Spleen (tissue), 7 donors: Measurements from ENCODE around the gene NEDD4L.

ENCODE experiments used
- POLR2A ChIP-seq, 3 donors: fragments of 450-650 bp; IDR thresholded peaks; one replicate each; pipeline ENCODE4 v1.5.1; 2017; ENCODE audit warnings: antibody characterized with exemption in 3 of 3, mild to moderate bottlenecking in 1 of 3
- TF ChIP-seq, protein P1 (sequence below), 11 experiments: fragments of 200-600 bp in 7 of 11; fragments of 450-650 bp in 4 of 11; sonication (generic) in 4 of 11; IDR thresholded peaks in 8 of 11; conservative IDR thresholded peaks in 3 of 11; 1 replicate in 7 of 11; 2 replicates in 4 of 11; pipeline versions ENCODE4 v1.4.0 to v1.8.0; 2016 to 2021; ENCODE audit warnings: antibody characterized with exemption in 11 of 11, inconsistent platforms in 4 of 11, mild to moderate bottlenecking in 1 of 11
- donor health status: DM: no; HTN: no; CAD: no; lungs with moderate emphysema.
- donor health status: DM: no; HTN: no; CAD: no.
- donor health status: DM: no; HTN: no; CAD: no.

DNA sequence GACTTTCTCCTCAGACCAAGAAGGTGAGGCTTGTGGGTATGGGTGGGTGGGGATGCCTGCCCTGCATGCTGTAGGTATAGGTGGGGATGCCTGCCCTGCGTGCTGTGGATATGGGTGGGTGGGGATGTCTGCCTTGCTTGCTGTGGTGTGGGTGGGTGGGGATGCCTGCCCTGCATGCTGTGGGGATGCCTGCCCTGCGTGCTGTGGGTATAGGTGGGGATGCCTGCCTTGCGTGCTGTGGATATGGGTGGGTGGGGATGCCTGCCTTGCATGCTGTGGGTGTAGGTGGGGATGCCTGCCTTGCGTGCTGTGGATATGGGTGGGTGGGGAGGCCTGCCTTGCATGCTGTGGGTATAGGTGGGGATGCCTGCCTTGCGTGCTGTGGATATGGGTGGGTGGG, 278.4 kb downstream of the NEDD4L start:
- TF ChIP-seq, protein P1, sequence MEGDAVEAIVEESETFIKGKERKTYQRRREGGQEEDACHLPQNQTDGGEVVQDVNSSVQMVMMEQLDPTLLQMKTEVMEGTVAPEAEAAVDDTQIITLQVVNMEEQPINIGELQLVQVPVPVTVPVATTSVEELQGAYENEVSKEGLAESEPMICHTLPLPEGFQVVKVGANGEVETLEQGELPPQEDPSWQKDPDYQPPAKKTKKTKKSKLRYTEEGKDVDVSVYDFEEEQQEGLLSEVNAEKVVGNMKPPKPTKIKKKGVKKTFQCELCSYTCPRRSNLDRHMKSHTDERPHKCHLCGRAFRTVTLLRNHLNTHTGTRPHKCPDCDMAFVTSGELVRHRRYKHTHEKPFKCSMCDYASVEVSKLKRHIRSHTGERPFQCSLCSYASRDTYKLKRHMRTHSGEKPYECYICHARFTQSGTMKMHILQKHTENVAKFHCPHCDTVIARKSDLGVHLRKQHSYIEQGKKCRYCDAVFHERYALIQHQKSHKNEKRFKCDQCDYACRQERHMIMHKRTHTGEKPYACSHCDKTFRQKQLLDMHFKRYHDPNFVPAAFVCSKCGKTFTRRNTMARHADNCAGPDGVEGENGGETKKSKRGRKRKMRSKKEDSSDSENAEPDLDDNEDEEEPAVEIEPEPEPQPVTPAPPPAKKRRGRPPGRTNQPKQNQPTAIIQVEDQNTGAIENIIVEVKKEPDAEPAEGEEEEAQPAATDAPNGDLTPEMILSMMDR (IDR thresholded peaks at IDR 0.05 in 8 of 11, conservative IDR thresholded peaks at IDR 0.05 in 3 of 11): no peak
- no peak for TF ChIP-seq POLR2A (IDR thresholded peaks at IDR 0.05)
